AG04449 (cell line): ENCODE results near the gene AFF2.

ENCODE experiments used
- CTCF ChIA-PET: fragments of 350-600 bp; formaldehyde crosslinking; extraction: SDS; loops from one replicate; lab custom pipeline; 2021; ENCODE audit warnings: antibody characterized with exemption; lab: Yijun Ruan, JAX
- POLR2A ChIA-PET: fragments of 400-600, 350-600 bp; formaldehyde crosslinking; extraction: SDS; loops from one replicate; lab custom pipeline; 2020; ENCODE audit warnings: antibody characterized with exemption, inconsistent platforms; lab: Yijun Ruan, JAX
- DNase-seq: peaks from one replicate; pipeline ENCODE4 v3.0.0-alpha.2; 2010; ENCODE audit warnings: low read depth, low spot score
- H3K4me3 ChIP-seq: 2 replicates; pipeline ENCODE4 v1.5.1; 2011; ENCODE audit warnings: low read depth, mild to moderate bottlenecking, control low read depth, low read length
- CTCF ChIP-seq: IDR thresholded peaks from one replicate; pipeline ENCODE4 v1.5.1; 2011; ENCODE audit warnings: mild to moderate bottlenecking, moderate library complexity, low read length, control low read depth, inconsistent platforms; ENCODE audit not compliant: insufficient read depth; ENCODE audit errors: missing control alignments

The AFF2 gene

GRCh38 chrX:148555101-148555500 lies 54.7 kb downstream of the AFF2 start:
- CTCF ChIA-PET: no interaction called here
- POLR2A ChIA-PET: no interaction called here
- TF ChIP-seq CTCF: no peak
- H3K4me3 ChIP-seq: no peak overlapping the region
- DNase-seq: no peak

GRCh38 chrX:148555571-148556243 lies 55.3 kb downstream of the AFF2 start:
- no peak for TF ChIP-seq CTCF
- CTCF ChIA-PET: no interaction called here
- H3K4me3 ChIP-seq: no peak overlapping the region
- POLR2A ChIA-PET: no interaction called here
- no peak for DNase-seq

GRCh38 chrX:148556498-148556897 lies 56.1 kb downstream of the AFF2 start:
- DNase-seq: no peak
- ChIA-PET POLR2A (no interaction called here), CTCF (no interaction called here)
- H3K4me3 ChIP-seq: no peak overlapping the region
- TF ChIP-seq CTCF: no peak

GRCh38 chrX:148562846-148563245 lies 62.4 kb downstream of the AFF2 start:
- ChIA-PET CTCF (no interaction called here), POLR2A (no interaction called here)
- H3K4me3 ChIP-seq: no peak overlapping the region
- DNase-seq: no peak
- no peak for TF ChIP-seq CTCF

GRCh38 chrX:148567229-148567628 lies 66.8 kb downstream of the AFF2 start:
- ChIA-PET CTCF (interaction anchor here (1.5 kb wide), 1 partner anchor 719 kb away, joined by 4 read pairs; no protein-coding TSS in a partner anchor), POLR2A (no interaction called here)
- no peak for TF ChIP-seq CTCF
- H3K4me3 ChIP-seq: no peak overlapping the region
- DNase-seq: peak; percentile 19

GRCh38 chrX:148567779-148568178 lies 67.4 kb downstream of the AFF2 start:
- ChIA-PET POLR2A (no interaction called here), CTCF (interaction anchor here (1.5 kb wide), 1 partner anchor 719 kb away, joined by 4 read pairs; no protein-coding TSS in a partner anchor)
- H3K4me3 ChIP-seq: no peak overlapping the region
- no peak for DNase-seq
- no peak for TF ChIP-seq CTCF
